Fibroblast of lung (primary cell): ENCODE data around the gene CLNK. TPM values are rescaled to one million over a fixed set of nuclear protein-coding genes. Genes with fewer than 3 reads are reported as not detected.

Source experiments
- DNase-seq, 2 donors: peaks; one replicate each; pipeline versions ENCODE4 v3.0.0 to v3.0.0-alpha.2; 2010; ENCODE audit warnings: low read depth in 2 of 2
- H2AFZ ChIP-seq: 2 replicates; pipeline ENCODE4 v1.5.1; 2012; ENCODE audit warnings: low read length, control low read depth, inconsistent platforms
- H3K27ac ChIP-seq: 2 replicates; pipeline ENCODE4 v1.5.1; 2011; ENCODE audit warnings: low read length, control low read depth; ENCODE audit not compliant: insufficient read depth
- H3K27me3 ChIP-seq: 2 replicates; pipeline ENCODE4 v1.5.1; 2011; ENCODE audit warnings: mild to moderate bottlenecking, low read length; ENCODE audit not compliant: control insufficient read depth, insufficient read depth
- H3K36me3 ChIP-seq: 2 replicates; pipeline ENCODE4 v1.5.1; 2011; ENCODE audit warnings: low read length; ENCODE audit not compliant: control insufficient read depth, insufficient read depth
- H3K4me1 ChIP-seq: 2 replicates; pipeline ENCODE4 v1.5.1; 2011; ENCODE audit warnings: low read length; ENCODE audit not compliant: control insufficient read depth, insufficient read depth; ENCODE audit errors: extremely low read depth
- H3K4me2 ChIP-seq: 2 replicates; pipeline ENCODE4 v1.5.1; 2011; ENCODE audit warnings: low read length, control low read depth; ENCODE audit not compliant: insufficient read depth; ENCODE audit errors: extremely low read depth
- H3K4me3 ChIP-seq, 4 experiments: fragments of 200-600 bp in 1 of 4; sonication (generic) in 1 of 4; replicated peaks in 1 of 4; 2 replicates each; pipeline ENCODE4 v1.5.1; 2011 to 2016; ENCODE audit warnings: low read length in 4 of 4, low read depth in 3 of 4, mild to moderate bottlenecking in 3 of 4, control low read depth in 2 of 4, inconsistent platforms in 1 of 4, mixed read lengths in 1 of 4; ENCODE audit not compliant: insufficient read depth in 1 of 4; ENCODE audit errors: control extremely low read depth in 1 of 4
- H3K79me2 ChIP-seq: 2 replicates; pipeline ENCODE4 v1.5.1; 2012; ENCODE audit warnings: mild to moderate bottlenecking, low read length, inconsistent platforms; ENCODE audit not compliant: control insufficient read depth, insufficient read depth
- H3K9ac ChIP-seq: 2 replicates; pipeline ENCODE4 v1.5.1; 2011; ENCODE audit warnings: mild to moderate bottlenecking, low read length, control low read depth; ENCODE audit not compliant: insufficient read depth
- H3K9me3 ChIP-seq: 2 replicates; pipeline ENCODE4 v1.5.1; 2012; ENCODE audit warnings: low read depth, low read length; ENCODE audit not compliant: control insufficient read depth, insufficient read depth
- H4K20me1 ChIP-seq: 2 replicates; pipeline ENCODE4 v1.5.1; 2011; ENCODE audit warnings: low read length; ENCODE audit not compliant: control insufficient read depth, insufficient read depth; ENCODE audit errors: extremely low read depth
- EZH2 ChIP-seq: IDR thresholded peaks from 2 replicates; pipeline ENCODE4 v1.5.1; 2012; ENCODE audit warnings: low read length, control low read depth, mild to moderate bottlenecking; ENCODE audit errors: missing control alignments
- polyA plus RNA-seq, 2 donors: library from polyadenylated mRNA; depleted of rRNA in 1 of 2; stranded (reverse) in 1 of 2; unstranded in 1 of 2; fragments of >200 nt; gene quantifications; 2 replicates each; pipeline ENCODE4 v1.2.1, GENCODE V29; 2011 to 2012; ENCODE audit warnings: missing spikeins in 1 of 2
- total RNA-seq: library from RNA; depleted of rRNA; stranded (reverse); fragments of >200 nt; gene quantifications from 2 replicates; pipeline ENCODE4 v1.2.1, GENCODE V29; 2014
- TF ChIP-seq, protein P1 (sequence below), 2 donors: IDR thresholded peaks in 1 of 2; conservative IDR thresholded peaks in 1 of 2; 1 replicate in 1 of 2; 2 replicates in 1 of 2; pipeline ENCODE4 v1.5.1; 2011 to 2012; ENCODE audit warnings: low read length in 2 of 2, control low read depth in 1 of 2, inconsistent platforms in 1 of 2, low read depth in 1 of 2, mild to moderate bottlenecking in 1 of 2

The CLNK gene
- total and polyA plus RNA-seq, 2 donors (not counting 1 experiment from before 2014, with no cell fraction given): not detected

DNA sequence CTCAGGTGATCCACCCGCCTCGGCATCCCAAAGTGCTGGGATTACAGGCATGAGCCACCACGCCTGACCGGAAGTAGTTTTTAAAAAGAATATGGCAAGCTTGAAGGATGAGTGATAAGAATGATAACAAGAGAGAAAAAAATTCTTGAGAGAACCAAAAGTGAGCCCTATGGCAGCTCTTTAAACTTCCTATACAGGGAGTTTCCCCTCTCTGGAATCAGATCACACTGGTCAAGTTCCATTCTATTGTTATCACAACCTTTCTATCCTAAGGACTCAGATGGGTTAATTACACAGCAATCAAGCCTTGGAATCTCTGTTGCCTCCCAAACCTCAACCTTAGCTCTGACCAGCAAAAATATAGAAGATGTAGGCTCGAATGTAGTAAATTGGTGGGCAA lies 193.6 kb downstream of the CLNK start:
- Histone ChIP-seq H4K20me1 (no peaks in the 10 kb centered on the region), H3K36me3 (no peaks in the 10 kb centered on the region), H3K9me3 (no peaks in the 10 kb centered on the region), H3K27ac (no peak overlapping the region), H2AFZ (no peak overlapping the region), H3K4me3 (no peak overlapping the region), H3K79me2 (no peaks in the 10 kb centered on the region), H3K4me1 (no peaks in the 10 kb centered on the region), H3K4me2 (no peak overlapping the region), H3K27me3 (no peaks in the 10 kb centered on the region), H3K9ac (no peak overlapping the region)
- DNase-seq: no peak
- no peak for TF ChIP-seq EZH2
- TF ChIP-seq, protein P1, sequence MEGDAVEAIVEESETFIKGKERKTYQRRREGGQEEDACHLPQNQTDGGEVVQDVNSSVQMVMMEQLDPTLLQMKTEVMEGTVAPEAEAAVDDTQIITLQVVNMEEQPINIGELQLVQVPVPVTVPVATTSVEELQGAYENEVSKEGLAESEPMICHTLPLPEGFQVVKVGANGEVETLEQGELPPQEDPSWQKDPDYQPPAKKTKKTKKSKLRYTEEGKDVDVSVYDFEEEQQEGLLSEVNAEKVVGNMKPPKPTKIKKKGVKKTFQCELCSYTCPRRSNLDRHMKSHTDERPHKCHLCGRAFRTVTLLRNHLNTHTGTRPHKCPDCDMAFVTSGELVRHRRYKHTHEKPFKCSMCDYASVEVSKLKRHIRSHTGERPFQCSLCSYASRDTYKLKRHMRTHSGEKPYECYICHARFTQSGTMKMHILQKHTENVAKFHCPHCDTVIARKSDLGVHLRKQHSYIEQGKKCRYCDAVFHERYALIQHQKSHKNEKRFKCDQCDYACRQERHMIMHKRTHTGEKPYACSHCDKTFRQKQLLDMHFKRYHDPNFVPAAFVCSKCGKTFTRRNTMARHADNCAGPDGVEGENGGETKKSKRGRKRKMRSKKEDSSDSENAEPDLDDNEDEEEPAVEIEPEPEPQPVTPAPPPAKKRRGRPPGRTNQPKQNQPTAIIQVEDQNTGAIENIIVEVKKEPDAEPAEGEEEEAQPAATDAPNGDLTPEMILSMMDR (conservative IDR thresholded peaks at IDR 0.05 in 1 of 2, IDR thresholded peaks at IDR 0.05 in 1 of 2; ENCODE audit: low read depth in 1 of 2, low read length in 2 of 2): no peak

DNA sequence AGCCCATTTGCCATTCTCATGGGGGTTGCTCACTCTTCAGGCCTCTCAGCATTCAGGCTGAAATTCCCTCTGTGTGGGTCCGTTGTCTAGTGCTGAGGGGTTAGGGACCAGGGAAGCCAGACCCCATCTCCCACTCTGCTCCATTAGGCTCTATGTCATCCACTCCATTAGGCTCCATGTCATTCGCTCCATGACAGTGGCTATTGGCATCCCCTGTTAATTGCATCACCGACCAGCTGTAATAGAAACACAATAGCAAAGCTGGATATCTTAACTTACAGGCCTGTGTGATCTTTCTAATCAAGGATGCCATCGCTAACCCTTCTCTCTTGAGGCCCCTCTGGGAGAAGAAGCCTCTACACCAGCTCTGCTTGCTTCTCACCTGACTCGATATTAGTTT lies 201.7 kb downstream of the CLNK start:
- no peaks in the 10 kb centered on the region for H3K36me3 ChIP-seq
- no peak overlapping the region for H3K27ac ChIP-seq
- no peaks in the 10 kb centered on the region for H3K27me3 ChIP-seq
- no peak overlapping the region for H3K9ac ChIP-seq
- DNase-seq: no peak
- H3K4me3 ChIP-seq: no peak overlapping the region
- no peaks in the 10 kb centered on the region for H3K79me2 ChIP-seq
- H4K20me1 ChIP-seq: no peaks in the 10 kb centered on the region
- TF ChIP-seq, protein P1 (conservative IDR thresholded peaks at IDR 0.05 in 1 of 2, IDR thresholded peaks at IDR 0.05 in 1 of 2; ENCODE audit: low read depth in 1 of 2, low read length in 2 of 2): no peak
- no peak for TF ChIP-seq EZH2
- H3K9me3 ChIP-seq: no peaks in the 10 kb centered on the region
- H2AFZ ChIP-seq: no peak overlapping the region
- no peaks in the 10 kb centered on the region for H3K4me1 ChIP-seq
- no peak overlapping the region for H3K4me2 ChIP-seq

DNA sequence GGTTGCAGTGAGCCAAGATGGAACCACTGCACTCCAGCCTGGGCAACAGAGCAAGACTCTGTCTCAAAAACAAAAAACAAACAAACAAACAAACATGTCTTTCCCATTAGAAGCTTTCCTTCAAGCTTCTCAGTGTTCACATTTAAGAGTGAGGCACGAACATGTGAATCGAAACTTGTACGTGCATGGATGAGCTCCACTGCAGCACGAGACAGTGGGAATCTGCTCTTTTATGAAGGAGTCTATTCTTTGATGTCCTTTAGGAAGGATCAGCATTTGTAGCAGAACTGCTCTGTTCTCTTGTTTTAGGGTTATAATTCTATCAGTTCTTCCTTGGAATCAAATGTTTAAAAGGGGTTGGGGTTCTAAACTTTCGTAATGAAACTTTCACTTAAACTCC lies 204.0 kb downstream of the CLNK start:
- Histone ChIP-seq H3K4me2 (no peak overlapping the region), H3K9me3 (no peaks in the 10 kb centered on the region), H3K27ac (no peak overlapping the region), H3K4me1 (no peaks in the 10 kb centered on the region), H2AFZ (no peak overlapping the region), H3K9ac (no peak overlapping the region), H4K20me1 (no peaks in the 10 kb centered on the region), H3K36me3 (no peaks in the 10 kb centered on the region), H3K4me3 (no peak overlapping the region), H3K79me2 (no peaks in the 10 kb centered on the region), H3K27me3 (no peaks in the 10 kb centered on the region)
- TF ChIP-seq, protein P1 (conservative IDR thresholded peaks at IDR 0.05 in 1 of 2, IDR thresholded peaks at IDR 0.05 in 1 of 2; ENCODE audit: low read depth in 1 of 2, low read length in 2 of 2): no peak
- no peak for TF ChIP-seq EZH2
- DNase-seq: no peak
